NCI-H1417 (cell line): ENCODE measurements around the gene SYT7.

Source experiments
- DNase-seq, 3 experiments: peaks; one replicate each; lab custom pipeline; 2025; lab: John Stamatoyannopoulos, UW

Gene SYT7

GRCh38 chr11:61607920-61608599, 27.2 kb upstream of the SYT7 start:
- no peak for DNase-seq

GRCh38 chr11:61607426-61607825, 26.6 kb upstream of the SYT7 start:
- DNase-seq: no peak

GRCh38 chr11:61603667-61604066, 22.8 kb upstream of the SYT7 start:
- no peak for DNase-seq

GRCh38 chr11:61602775-61603569, 22.1 kb upstream of the SYT7 start:
- peak in 2 of 3 experiments; percentile 51 to 60 for DNase-seq

GRCh38 chr11:61601512-61601911, 20.6 kb upstream of the SYT7 start:
- DNase-seq: peak in 1 of 3 experiments; percentile 23

- no peak for DNase-seq
These were observed 19.3 kb upstream of the SYT7 start for GRCh38 chr11:61599968-61600710.

- no peak for DNase-seq
These were observed 18.3 kb upstream of the SYT7 start for GRCh38 chr11:61598886-61599868.

- DNase-seq: no peak
These were observed 17.5 kb upstream of the SYT7 start for GRCh38 chr11:61598374-61598773.

GRCh38 chr11:61596990-61597389, 16.1 kb upstream of the SYT7 start:
- no peak for DNase-seq

GRCh38 chr11:61596542-61596941, 15.7 kb upstream of the SYT7 start:
- DNase-seq: no peak

- DNase-seq: no peak
These were observed 14.0 kb upstream of the SYT7 start for GRCh38 chr11:61594907-61595257.

GRCh38 chr11:61593151-61593550, 12.3 kb upstream of the SYT7 start:
- no peak for DNase-seq

GRCh38 chr11:61592176-61592575, 11.3 kb upstream of the SYT7 start:
- no peak for DNase-seq

GRCh38 chr11:61589961-61590360, 9.1 kb upstream of the SYT7 start:
- DNase-seq: peak in 1 of 3 experiments; percentile 65

- DNase-seq: peak in 2 of 3 experiments; percentile 56 to 64
These were observed 7.9 kb upstream of the SYT7 start for GRCh38 chr11:61588728-61589191.

- peak; percentile 61 to 86 (median 81) for DNase-seq
These were observed 7.3 kb upstream of the SYT7 start for GRCh38 chr11:61587951-61588727.

GRCh38 chr11:61587541-61587941, 6.7 kb upstream of the SYT7 start:
- DNase-seq: peak; percentile 43 to 66 (median 60)

- peak in 2 of 3 experiments; percentile 76 to 83 for DNase-seq
These were observed 6.0 kb upstream of the SYT7 start for GRCh38 chr11:61586792-61587430.

GRCh38 chr11:61585115-61585514, 4.2 kb upstream of the SYT7 start:
- peak in 1 of 3 experiments; percentile 30 for DNase-seq

GRCh38 chr11:61581931-61582330, 1.1 kb upstream of the SYT7 start:
- DNase-seq: no peak
